ENCODE data around the gene TANGO2.

The TANGO2 gene

DNA sequence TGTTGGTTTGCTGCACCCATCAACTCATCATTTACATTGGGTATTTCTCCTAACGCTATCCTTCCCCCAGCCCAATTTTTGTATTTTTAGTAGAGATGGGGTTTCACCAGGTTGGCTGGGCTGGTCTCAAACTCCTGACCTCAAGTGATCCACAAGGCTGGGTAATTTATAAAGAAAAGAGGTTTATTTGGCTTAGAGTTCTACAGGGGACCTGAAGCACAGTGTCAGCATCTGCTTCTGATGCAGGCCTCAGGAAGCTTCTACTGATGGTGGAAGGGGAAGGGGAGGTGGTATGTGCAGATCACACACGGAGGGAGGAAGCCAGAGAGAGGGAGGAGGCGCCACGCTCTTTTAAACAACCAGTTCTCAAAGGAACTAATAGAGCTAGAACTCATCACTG, 25.8 kb downstream of the TANGO2 start:
- DNase-seq: no peak

DNA sequence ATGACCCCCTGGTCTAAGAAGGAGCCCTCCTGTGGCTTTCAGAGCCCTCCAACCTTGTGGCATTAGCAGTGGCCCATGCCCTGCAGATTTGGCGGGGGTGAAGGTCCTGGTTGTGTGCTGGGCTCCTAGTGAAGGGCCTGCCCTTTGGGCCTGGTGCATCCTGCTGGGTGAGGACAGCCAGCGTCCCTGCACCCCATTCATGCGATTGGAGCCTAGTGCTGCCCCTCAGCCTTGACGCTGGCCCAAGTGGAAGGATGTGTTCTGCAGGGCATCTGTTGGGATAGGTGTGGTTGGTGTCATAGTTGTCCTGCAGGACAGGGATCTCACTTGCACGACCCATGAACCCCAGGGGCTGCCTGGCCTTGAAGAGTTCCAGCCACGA, 31.0 kb downstream of the TANGO2 start:
- DNase-seq: no peak

DNA sequence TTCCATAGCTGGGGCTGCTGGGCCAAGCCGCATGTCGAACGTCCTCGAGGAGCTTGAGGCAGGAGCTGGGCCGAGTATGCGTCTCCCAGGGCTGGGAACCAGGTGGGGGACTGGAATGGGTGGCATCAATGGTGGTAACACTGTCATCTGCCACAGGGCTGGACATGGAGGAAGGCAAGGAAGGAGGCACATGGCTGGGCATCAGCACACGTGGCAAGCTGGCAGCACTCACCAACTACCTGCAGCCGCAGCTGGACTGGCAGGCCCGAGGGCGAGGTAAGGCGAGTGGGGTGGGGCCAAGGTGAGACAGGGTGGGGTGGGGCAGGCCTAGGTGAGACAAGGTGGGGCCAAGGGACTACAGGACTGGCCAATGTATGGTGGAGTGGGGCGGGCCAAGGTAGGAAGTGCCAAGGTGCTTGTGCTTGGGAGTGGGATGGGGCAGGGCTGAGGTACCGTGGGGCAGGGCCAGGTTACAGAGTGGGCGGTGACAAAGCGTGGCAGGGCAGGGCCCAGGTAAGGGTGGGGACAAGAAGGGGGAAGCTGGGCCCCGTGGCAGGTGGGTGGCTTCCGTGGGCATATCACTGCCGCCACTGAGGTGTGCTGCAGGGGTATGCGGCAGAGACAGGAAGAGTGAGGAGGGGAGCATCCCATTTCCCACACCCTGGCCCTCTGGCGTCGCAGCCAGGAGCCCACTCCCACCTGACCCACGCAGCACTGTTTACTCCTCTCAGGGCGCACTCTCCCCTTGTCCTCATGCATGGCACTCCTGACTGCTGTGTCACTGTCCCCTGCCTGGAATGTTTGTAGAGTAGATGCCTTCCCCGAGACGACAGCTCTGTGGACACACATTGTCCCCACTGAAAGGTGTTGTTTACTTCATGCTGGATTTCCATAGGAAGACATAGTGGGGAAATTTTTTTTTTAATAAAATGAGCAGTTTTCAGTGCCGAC, 31.7 kb downstream of the TANGO2 start:
- DNase-seq: no peak

DNA sequence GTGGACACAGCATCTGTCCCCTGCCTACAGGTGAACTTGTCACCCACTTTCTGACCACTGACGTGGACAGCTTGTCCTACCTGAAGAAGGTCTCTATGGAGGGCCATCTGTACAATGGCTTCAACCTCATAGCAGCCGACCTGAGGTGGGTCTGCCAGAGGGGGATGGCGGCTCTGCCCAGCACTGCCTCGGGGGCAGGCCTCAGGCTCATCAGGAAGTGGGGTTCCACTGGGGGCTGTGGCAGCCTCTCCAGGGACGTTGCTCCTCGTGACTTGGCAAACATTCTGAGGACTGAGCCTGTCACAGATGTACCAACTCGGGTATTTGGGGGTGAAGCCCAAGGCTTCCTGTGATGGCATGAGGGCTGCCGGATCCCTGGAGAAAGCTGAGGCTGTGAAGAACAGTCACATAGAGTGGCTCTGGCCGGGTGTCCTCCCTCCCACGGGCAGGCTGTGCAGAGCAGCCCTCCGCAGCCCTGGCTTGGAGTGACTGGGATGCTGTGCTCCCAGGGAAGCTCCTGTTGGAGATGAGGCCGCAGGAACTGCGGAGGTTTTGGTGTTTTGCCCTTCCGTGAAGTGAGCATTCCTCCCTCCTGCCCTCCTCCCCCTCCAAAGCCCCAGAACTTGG, 32.6 kb downstream of the TANGO2 start:
- no peak for DNase-seq

DNA sequence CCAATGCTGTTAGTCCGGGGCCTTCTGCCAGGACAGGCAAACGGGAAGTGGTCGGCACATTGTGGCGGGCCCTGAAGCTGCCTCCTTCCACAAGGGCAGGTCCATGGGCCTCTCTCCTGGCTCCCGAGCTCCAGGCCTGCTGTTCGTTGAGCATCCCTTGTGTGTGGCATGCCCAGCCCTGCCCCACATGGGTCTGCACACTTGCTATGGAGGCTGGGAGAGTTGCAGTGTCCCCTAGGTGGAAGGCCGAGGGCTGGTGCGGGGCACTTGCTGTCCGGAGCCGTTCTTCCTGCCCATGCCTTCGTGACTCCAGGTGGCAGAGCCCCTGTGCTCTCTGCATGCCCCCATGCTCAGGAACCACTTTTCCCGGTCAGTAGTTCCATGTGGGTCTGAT, 33.1 kb downstream of the TANGO2 start:
- no peak for DNase-seq

DNA sequence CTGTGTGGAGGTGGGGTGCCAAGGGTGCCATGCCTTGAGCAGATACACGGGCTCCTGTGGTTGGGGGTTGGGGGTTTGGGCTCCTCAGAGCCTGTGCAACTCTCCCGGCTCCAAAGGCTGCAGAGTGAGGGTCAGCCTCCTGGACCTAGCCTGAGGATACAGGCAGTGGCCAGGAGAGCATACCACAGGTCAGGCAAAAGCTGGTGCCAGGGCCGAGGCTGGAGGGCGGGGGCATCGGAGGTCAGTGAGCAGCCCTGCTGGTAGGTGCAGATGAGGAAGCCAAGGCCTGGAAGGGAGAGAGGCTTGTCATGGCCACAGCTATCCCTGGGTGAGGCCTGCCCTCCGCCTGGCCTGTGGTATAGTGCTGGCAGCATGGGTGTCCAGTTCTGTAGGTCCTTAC, 33.6 kb downstream of the TANGO2 start:
- DNase-seq: no peak

DNA sequence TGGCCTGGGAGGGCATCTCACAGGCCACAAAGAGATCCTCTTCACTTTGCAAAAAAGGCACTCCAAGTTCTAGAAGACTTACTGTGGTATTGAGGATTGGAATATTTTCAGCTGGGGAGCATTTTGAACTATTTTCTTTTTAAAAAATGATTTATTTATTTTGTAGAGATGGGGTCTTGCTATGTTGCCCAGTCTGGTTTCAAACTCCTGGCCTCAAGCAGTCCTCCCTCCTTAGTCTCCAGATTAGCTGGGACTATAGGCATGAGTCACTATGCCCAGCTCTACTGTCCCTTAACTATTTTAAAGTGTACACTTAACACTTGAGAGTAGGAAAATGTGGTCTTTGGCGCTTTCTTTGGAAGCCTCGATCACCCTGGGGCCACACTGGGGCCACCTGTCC, 34.2 kb downstream of the TANGO2 start:
- DNase-seq: no peak

DNA sequence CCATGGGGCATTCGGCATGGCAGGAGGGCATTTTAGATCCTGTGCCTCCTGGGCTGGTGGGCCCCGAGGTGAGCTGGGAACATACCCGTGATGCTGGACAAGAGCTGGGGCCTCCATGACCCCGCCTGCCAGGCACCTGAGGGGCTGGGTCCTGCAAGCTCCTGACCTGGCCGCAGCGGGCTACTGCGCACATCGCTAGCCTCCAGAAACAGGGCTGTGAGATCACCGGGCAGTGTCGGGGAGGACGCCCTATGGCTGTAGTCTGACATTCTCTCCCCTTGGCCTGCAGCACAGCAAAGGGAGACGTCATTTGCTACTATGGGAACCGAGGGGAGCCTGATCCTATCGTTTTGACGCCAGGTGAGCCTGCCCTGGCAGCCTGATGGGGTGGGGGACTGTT, 34.7 kb downstream of the TANGO2 start:
- DNase-seq: no peak

DNA sequence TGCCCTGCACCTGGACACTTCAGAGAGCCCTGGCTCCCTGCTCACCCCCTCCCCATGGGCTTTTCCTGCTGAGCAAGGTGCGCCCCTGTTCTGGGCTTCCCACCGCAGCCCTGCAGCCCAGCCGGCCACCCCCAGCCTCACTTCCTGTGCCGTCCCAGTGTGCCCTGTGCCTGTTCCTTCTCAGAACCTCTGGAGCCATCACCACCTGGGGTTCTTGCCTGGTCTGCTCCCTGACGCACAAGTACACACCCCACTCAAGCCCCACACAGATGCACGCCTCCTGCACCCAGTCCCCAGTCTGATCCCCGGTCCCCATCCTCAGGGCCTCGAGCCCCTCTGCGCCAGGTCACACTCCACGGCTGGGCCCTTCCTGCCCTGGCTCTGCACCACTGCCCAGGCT, 35.3 kb downstream of the TANGO2 start:
- no peak for DNase-seq

DNA sequence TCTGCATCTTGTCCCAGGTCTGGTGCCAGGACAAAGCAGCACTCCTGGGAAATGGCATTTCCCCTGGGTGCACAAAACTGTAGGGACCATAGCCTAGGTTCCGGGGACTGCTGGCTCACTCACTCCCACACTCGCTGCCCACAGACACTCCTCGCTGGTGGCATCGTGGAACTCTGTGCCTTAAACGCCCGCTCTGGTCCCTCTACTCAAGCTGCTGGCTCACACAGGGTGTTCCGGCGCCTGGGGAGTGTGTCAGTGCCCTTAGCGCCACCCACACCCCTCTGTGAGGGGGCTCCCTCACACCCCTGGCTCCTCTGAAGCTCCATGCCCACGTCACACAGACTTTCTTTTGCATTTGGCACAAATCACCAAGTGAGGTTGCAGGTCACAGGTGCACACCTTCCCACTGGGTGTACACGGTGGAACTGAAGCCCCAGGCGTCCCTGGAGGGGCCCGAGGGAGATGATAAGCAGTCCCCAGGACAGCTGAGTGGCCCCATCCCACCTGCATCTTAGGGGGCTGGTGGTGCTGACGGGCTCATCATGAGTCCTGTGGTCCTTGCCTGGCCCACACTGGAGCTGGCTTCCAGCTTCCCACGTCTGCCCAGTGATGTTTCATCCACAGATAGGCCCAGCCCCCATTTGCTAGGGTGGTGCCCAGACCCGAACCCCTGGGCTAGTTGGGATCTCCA, 35.9 kb downstream of the TANGO2 start:
- DNase-seq: no peak

DNA sequence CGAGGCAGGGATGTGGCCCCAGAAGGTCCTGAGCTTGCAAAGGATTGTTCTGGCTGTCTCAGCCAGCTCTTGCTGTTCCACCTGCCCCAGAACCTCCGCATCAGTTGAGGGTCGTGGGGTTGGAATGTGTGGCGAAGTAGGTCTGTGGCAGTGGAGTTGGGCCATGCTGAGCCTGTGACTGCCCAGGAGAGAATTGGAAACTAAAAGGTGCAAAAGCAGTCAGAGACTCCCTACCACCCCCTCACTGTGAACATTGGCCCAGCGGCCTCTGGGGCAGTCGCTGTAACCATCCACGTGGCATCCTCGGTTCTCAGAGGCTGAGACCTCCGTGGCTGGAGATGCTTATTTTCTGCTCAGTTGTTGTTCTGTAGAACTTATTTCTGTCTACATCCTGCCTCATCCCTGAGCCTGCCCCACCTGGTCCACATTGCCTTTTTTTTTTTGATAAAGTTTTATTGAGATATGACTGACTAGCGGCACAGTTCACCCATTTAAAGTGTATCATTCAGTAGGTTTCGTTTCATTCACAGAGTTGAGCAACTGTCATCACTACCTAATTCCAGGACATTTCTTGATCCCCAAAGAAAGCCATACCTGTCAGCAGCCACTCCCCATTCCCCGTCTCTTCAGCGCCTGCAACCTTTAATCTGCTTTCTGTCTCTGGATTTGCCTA, 36.8 kb downstream of the TANGO2 start:
- no peak for DNase-seq

DNA sequence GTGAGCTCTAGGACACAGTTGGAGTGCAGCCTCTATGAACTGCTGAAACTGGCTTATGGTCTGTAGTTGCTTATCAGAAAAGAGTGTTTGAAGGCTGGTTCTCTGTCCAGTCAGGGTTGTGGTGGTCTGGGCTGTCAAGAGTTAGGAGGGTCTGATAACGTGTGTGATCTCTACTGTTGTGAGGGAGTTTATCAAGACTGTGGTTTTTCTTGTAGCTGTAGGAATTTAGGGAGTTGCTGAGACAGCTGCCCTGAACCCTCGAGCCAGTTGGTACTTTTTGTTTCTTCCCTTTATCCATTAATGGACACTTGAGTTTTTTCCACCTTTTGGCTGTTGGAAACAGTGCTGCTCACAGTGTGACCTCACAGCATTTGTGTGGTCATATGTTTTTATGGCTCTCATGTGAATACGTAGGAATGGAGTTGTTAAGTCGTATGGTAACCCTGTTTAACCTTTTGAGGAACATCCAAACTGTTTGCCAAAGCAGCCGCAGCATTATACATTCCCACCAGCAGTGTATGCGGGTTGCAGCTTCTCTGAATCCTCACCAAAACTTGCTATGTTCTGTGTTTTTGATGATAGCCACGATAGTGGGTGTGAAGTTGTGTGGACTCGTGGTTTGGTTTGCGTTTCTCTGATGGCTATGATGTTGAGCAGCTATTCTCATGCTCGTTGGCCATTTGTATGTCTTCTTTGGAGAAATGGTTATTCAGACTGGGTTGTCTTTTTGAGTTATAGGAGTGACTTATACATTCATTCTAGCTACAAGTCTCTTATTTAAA, 38.3 kb downstream of the TANGO2 start:
- no peak for DNase-seq

DNA sequence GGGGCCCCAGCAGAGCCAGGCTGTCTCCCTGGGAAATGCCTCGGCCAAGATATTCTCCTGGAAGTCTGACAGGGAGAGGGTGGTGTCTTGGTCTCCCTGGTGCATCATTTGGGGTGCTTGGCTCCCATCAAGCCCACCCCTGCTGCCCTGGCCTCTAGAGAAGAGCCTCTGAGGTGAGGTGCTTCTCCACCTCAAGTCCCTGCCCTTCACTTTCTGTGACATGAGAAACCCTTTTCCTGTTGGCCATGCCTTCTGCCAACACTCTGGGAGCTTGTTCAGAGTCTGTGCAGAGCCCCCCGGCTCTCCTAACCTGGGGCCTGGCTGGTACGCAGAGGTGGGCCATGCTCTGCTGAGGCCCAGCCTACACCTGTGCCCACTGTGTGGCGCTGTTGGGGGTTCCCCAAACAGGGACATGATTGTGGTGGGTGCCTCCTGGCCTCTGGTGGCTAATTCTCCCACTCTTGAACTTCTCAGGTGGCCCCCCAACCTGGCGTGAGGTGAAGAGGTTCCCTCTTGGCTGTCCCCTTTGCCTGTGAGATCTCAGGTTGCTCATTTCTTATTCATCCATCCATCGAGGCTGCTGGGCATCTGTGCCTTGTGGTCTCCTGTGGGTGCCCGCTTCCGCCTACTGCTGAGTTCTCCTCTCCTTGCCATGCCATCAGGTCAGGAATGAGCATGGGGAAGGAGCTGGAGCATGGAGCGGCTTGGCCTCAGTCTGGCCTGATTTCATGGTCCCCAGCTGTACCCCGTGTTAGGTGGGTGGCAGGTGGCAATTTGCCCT, 40.0 kb downstream of the TANGO2 start:
- DNase-seq: no peak

DNA sequence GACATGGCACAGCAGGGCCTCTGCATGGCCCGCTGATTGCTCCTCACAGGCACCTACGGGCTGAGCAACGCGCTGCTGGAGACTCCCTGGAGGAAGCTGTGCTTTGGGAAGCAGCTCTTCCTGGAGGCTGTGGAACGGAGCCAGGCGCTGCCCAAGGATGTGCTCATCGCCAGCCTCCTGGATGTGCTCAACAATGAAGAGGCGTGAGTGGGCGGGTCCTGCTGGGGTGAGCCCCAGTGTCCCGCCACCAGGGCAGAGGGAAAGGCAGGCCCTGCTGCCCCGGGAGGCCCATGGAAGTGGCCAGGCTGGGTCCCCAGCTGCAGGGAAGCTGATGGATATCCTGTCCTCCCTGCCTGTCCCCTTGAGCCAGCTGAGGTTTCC, 40.6 kb downstream of the TANGO2 start:
- DNase-seq: no peak

DNA sequence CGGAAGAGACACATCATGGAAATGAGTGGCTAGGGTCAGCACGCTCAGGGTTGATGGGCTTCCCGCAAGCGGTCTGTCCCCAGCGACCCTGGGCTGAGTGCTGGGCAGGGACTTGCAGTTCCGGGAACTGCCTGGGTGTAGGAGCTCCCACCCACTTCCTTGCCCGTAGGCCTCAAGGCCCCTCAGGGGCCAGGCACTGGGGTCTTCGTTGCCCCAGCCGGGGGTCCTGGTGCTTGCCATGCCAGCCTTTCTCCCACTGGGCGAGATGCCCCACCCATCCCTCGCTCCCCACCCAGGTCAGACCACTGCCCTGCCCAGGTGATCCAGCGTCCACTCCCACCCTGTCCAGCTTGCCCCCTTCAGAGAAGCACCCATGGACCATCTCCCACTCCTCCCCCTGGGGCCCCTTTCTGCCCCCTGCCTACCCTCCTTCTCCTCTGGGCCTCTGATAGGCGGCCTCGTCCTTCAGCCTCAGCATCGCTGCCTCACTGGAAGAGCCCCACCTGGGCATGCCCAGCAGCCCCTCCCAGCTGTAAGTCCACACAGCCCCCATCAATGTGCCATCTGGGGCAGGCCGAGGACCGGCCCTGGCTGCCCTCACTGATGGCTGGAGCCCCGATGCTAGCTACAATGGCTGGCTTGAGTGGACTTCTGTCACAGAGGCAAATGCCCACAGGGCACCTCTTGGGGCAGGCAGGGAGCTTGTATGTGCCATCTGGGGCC, 41.3 kb downstream of the TANGO2 start:
- no peak for DNase-seq

DNA sequence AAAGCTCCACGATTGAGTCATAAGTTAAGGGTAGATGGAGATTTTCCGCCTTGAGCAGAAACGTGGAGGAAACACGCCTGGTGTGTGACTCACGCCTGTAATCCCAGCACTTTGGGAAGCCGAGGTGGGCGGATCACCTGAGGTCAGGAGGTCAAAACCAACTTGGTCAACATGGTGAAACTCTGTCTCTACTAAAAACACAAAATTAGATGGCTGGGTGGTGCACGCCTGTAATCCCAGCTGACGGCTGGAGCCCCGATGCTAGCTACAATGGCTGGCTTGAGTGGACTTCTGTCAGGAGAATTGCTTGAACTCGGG, 41.8 kb downstream of the TANGO2 start:
- no peak for DNase-seq

DNA sequence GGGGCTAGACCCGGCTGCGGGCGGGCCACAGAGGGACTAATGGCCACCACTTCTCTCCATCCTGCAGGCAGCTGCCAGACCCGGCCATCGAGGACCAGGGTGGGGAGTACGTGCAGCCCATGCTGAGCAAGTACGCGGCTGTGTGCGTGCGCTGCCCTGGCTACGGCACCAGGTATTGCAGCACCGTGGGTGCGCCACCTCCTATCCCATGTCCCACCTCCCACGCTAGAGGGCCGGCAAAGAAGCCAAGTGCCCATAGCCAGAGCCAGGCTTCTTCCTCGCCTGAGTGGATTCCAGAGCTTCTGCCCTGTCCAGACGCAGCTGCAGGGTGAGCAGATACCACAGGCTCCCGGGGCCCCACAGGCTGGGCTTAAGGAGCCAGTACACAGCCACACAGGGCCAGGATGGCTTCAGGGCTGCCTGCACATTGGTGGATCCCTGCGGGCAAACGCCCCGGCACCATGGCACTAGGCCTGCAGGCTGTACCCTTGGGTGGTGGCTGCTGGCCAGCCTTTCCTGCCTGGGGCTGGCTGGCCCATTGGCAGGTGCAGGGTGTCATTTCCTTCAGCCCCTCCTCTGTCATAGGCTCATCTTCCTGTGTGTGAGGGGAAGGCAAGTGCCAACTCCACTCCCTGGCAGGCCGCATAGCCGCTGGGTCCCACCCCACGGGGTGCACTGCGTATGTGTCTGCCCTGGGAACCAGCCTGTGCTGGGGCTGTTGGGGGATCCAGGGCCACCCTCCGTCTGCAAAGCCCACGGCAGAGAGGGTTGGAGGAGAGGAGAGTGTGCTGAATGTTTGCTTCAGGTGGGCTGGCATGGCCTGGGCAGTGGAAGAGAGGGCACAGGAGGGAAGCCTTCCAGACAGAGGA, 42.6 kb downstream of the TANGO2 start:
- no peak for DNase-seq

DNA sequence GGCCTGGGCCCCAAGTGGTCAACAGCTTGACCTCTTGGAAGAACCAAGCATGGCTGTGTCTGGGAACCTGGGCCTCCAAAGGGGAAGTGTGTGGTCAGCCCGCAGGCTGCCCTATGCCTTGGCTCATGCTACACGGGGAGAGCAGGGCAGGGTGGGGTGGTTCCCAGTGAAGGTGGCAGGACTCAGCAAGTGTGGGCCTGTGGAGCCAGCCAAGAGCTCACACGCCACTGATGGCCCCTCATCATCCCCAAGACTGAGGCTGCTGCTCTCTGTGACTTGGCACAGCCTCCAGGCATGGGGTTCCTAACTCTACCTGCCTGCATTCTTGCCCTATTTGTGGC, 43.2 kb downstream of the TANGO2 start:
- no peak for DNase-seq

DNA sequence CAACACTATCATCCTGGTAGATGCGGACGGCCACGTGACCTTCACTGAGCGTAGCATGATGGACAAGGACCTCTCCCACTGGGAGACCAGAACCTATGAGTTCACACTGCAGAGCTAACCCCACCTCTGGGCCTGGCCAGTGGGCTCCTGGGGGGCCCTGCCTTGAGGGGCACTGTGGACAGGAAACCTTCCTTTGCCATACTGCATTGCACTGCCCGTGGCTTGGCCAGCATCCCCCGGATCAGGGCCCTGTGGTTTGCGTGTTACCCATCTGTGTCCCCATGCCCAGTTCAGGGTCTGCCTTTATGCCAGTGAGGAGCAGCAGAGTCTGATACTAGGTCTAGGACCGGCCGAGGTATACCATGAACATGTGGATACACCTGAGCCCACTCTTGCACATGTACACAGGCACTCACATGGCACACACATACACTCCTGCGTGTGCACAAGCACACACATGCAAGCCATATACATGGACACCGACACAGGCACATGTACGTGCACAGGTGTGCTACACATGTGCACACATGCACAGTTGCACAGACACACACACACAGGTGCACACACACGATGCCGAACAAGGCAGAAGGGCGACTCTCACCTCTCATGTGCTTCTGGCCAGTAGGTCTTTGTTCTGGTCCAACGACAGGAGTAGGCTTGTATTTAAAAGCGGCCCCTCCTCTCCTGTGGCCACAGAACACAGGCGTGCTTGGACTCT, 43.8 kb downstream of the TANGO2 start:
- DNase-seq: no peak

Measured in NCI-H2081 (cell line).